ENCODE data around the gene ACAT2.
A peak's percentile ranks its signal among the peaks of the same experiment; 100 is the strongest.
"Not testable (repeated sequence)": the region's sequence is repeated elsewhere in the genome, so short reads cannot be mapped to it uniquely, and the experiment has no call there.

ACAT2 gene

DNA sequence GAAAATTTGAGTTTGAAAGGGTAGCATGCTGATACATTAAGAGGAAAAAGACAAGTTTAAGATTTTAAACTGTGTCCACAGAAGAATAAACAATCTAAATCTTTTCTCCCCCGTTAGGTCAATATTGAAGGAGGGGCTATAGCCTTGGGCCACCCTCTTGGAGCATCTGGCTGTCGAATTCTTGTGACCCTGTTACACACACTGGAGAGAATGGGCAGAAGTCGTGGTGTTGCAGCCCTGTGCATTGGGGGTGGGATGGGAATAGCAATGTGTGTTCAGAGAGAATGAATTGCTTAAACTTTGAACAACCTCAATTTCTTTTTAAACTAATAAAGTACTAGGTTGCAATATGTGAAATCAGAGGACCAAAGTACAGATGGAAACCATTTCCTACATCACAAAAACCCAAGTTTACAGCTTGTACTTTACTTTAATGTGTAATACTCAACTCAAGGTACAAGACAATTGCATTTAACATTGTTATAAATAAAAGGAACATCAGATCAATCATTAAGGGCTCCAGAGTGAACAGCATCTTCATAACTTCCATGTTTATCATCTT, 16.8 kb downstream of the ACAT2 start:
- no peaks in the 10 kb centered on the region for H3K9me3 ChIP-seq (ENCODE audit: control insufficient read depth, low read depth, low read length)

GRCh38 chr6:159788276-159788675, 26.4 kb downstream of the ACAT2 start:
- peaks cover 58% of the 10 kb centered on the region for H3K36me3 ChIP-seq (ENCODE audit: control insufficient read depth, low read depth, low read length)
- H3K27me3 ChIP-seq (ENCODE audit: control insufficient read depth, insufficient read depth, low read length) = no peaks in the 10 kb centered on the region
- peak overlapping the region; percentile 94 for H3K4me3 ChIP-seq (ENCODE audit: low read length)
- H3K9me3 ChIP-seq (ENCODE audit: control insufficient read depth, low read depth, low read length) = no peaks in the 10 kb centered on the region
- no peak overlapping the region for H3K27ac ChIP-seq (ENCODE audit: low read length)
- peak overlapping the region; percentile 93 for H3K9ac ChIP-seq (ENCODE audit: low read length)
- H3K4me1 ChIP-seq (ENCODE audit: control insufficient read depth, low read depth, low read length) = peaks cover 10% of the 10 kb centered on the region

More for the DNA sequence above, 16.8 kb downstream of the ACAT2 start:
- no peak overlapping the region for H3K9ac ChIP-seq (ENCODE audit: low read length)
- H3K27ac ChIP-seq (ENCODE audit: low read length) = no peak overlapping the region
- peaks cover 99% of the 10 kb centered on the region for H3K36me3 ChIP-seq (ENCODE audit: control insufficient read depth, low read depth, low read length)
- no peak overlapping the region for H3K4me3 ChIP-seq (ENCODE audit: low read length)
- H3K27me3 ChIP-seq (ENCODE audit: control insufficient read depth, insufficient read depth, low read length) = no peaks in the 10 kb centered on the region
- no peaks in the 10 kb centered on the region for H3K4me1 ChIP-seq (ENCODE audit: control insufficient read depth, low read depth, low read length)

DNA sequence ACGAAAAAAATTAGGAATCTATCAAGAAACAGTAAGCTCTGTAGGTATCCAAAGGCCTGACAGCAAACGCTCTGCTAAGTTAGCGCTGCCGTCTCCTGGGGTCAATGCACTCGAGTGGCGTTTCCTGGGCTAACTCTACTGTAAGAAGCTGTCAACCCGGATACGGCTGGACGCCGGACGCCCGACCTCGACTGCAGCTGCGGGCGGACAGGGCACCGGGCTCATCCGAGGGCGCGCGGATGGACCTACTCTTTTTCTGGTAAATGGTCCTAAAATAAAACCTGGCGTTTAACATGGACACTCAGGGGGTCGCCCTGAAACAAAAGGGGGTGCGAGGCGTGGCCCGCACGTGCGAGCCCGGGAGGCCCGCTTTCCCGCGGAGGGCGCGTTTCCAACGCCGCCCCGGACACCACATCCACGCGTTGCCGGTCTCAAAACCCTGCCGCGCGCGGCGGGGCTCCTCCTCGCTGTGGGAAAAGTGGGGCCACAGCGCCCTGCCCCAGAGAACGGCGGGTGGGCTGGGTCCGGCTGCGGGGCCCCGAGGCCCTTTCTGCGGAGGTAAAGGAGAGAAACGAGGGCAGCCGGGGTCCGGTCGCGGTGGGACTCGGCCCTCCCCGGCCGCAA, 27.0 kb downstream of the ACAT2 start:
- H3K36me3 ChIP-seq (ENCODE audit: control insufficient read depth, low read depth, low read length) = peaks cover 54% of the 10 kb centered on the region
- peak overlapping the region; percentile 94 for H3K4me3 ChIP-seq (ENCODE audit: low read length)
- no peaks in the 10 kb centered on the region for H3K27me3 ChIP-seq (ENCODE audit: control insufficient read depth, insufficient read depth, low read length)
- H3K4me1 ChIP-seq (ENCODE audit: control insufficient read depth, low read depth, low read length) = peaks cover 10% of the 10 kb centered on the region
- H3K9me3 ChIP-seq (ENCODE audit: control insufficient read depth, low read depth, low read length) = no peaks in the 10 kb centered on the region
- peak overlapping the region; percentile 93 for H3K9ac ChIP-seq (ENCODE audit: low read length)
- peak overlapping the region; percentile 73 for H3K27ac ChIP-seq (ENCODE audit: low read length)

DNA sequence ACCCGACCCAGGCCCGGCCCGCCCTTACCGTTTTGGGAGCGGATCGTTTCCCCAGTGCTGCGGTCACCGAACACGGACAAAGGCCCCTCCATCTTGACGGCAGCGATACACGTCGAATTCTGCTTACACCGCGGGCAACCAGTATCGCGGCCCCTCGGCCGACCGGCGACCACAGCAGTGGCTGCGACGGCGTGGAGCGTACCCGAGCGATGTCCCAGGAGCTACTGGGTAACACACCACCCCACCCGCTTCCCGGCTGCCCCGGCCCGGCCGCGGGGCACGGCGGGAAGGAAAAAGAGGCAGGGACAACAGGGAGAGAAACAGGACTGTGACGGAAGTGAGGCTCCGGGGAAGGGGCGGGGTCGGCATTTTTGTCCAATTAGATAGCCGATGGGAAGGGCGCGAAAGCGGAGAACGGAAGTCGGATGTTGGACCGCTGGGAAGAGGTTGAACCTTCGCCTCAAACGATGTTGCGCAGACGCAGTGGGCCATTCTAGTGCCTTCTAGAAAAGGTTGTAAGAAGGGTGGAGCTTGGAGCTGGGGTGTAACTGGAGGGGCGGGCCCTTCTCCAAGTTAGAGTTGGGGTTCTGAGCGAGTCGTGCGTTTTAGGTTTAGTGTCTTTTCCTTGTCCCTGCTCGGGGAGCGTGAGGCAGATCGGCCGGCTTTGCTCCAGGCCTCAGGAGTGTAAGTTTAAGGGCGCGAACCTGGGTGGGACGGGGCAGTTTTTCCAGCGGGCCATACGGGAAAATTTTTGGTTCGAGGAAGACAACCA, 27.7 kb downstream of the ACAT2 start, which contains the start of gene TCP1:
Gene TCP1, minus strand, starts transcription at position 226 of the 772 bp plus-strand sequence. Its CDS starts 134 bp downstream, at position 92.
- no peaks in the 10 kb centered on the region for H3K27me3 ChIP-seq (ENCODE audit: control insufficient read depth, insufficient read depth, low read length)
- H3K4me3 ChIP-seq (ENCODE audit: low read length) = peak within 1 kb of the TSS; percentile 94
- H3K9me3 ChIP-seq (ENCODE audit: control insufficient read depth, low read depth, low read length) = no peaks in the 10 kb centered on the region
- peaks cover 10% of the 10 kb centered on the region for H3K4me1 ChIP-seq (ENCODE audit: control insufficient read depth, low read depth, low read length)
- peak within 1 kb of the TSS; percentile 93 for H3K9ac ChIP-seq (ENCODE audit: low read length)
- peaks cover 56% of the 10 kb centered on the region for H3K36me3 ChIP-seq (ENCODE audit: control insufficient read depth, low read depth, low read length)
- H3K27ac ChIP-seq (ENCODE audit: low read length) = peak within 1 kb of the TSS; percentile 86

DNA sequence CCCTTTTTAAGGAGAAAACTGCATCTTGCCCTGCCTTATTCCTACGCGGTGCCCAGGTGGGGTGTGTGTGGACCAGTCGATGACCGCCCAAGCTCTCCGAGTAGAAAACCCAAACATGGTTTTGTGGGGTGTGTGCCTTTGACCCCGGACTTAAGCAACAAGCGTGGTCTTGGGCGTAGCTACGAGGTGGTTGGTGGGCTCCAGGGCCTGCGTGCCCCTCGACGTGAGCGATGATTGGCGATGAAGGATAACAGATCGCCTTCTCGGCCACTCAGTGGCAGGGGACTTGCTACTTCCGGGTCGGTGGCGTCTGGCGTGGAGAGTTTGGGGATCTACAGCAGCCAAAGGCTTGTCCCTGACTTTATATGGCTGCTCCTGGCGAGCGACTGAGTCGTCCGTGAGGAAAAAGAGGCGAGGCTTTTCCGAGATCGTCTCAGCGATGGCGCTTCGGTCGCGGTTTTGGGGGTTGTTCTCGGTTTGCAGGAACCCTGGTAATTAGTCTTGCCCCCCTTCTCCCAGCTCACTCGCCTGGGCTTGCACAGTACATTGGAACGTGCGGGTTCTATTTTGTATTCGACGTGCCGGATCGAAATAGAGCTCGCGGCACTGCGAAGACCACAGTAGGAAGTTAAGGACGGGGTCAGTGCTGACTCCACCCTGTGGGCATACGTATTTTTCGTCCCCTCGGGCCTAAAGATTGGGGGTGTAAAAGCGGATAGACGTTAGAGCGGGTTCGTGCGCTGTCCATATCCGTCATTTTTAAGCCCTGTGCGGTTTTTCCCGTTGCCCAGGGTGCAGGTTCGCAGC, 28.5 kb downstream of the ACAT2 start, which contains the start of gene MRPL18:
Gene MRPL18, plus strand, starts transcription at position 319 of the 807 bp plus-strand sequence. Its CDS starts 121 bp downstream, at position 440.
- Histone ChIP-seq H3K9me3 (ENCODE audit: control insufficient read depth, low read depth, low read length) (no peaks in the 10 kb centered on the region), H3K4me1 (ENCODE audit: control insufficient read depth, low read depth, low read length) (peaks cover 10% of the 10 kb centered on the region), H3K27ac (ENCODE audit: low read length) (peak within 1 kb of the TSS; percentile 86), H3K27me3 (ENCODE audit: control insufficient read depth, insufficient read depth, low read length) (no peaks in the 10 kb centered on the region), H3K36me3 (ENCODE audit: control insufficient read depth, low read depth, low read length) (peaks cover 49% of the 10 kb centered on the region), H3K9ac (ENCODE audit: low read length) (peak within 1 kb of the TSS; percentile 93), H3K4me3 (ENCODE audit: low read length) (peak within 1 kb of the TSS; percentile 94)

GRCh38 chr6:159790956-159791598, 29.2 kb downstream of the ACAT2 start:
- peaks cover 10% of the 10 kb centered on the region for H3K4me1 ChIP-seq (ENCODE audit: control insufficient read depth, low read depth, low read length)
- no peaks in the 10 kb centered on the region for H3K27me3 ChIP-seq (ENCODE audit: control insufficient read depth, insufficient read depth, low read length)
- peaks cover 46% of the 10 kb centered on the region for H3K36me3 ChIP-seq (ENCODE audit: control insufficient read depth, low read depth, low read length)
- no peaks in the 10 kb centered on the region for H3K9me3 ChIP-seq (ENCODE audit: control insufficient read depth, low read depth, low read length)
- H3K9ac ChIP-seq (ENCODE audit: low read length) = peak overlapping the region; percentile 93
- peak overlapping the region; percentile 53 for H3K27ac ChIP-seq (ENCODE audit: low read length)
- H3K4me3 ChIP-seq (ENCODE audit: low read length) = peak overlapping the region; percentile 94

- H3K9me3 ChIP-seq (ENCODE audit: control insufficient read depth, low read depth, low read length); H3K9ac ChIP-seq (ENCODE audit: low read length); H3K4me3 ChIP-seq (ENCODE audit: low read length); H3K27ac ChIP-seq (ENCODE audit: low read length); H3K27me3 ChIP-seq (ENCODE audit: control insufficient read depth, insufficient read depth, low read length); H3K4me1 ChIP-seq (ENCODE audit: control insufficient read depth, low read depth, low read length): not testable (repeated sequence)
- H3K36me3 ChIP-seq (ENCODE audit: control insufficient read depth, low read depth, low read length) = peaks cover 50% of the 10 kb centered on the region
Observed at GRCh38 chr6:159794976-159795375, 33.1 kb downstream of the ACAT2 start.

- H3K27ac ChIP-seq (ENCODE audit: low read length) = no peak overlapping the region
- H3K36me3 ChIP-seq (ENCODE audit: control insufficient read depth, low read depth, low read length) = peaks cover 42% of the 10 kb centered on the region
- no peak overlapping the region for H3K4me3 ChIP-seq (ENCODE audit: low read length)
- no peaks in the 10 kb centered on the region for H3K27me3 ChIP-seq (ENCODE audit: control insufficient read depth, insufficient read depth, low read length)
- no peak overlapping the region for H3K9ac ChIP-seq (ENCODE audit: low read length)
- no peaks in the 10 kb centered on the region for H3K9me3 ChIP-seq (ENCODE audit: control insufficient read depth, low read depth, low read length)
- H3K4me1 ChIP-seq (ENCODE audit: control insufficient read depth, low read depth, low read length) = no peaks in the 10 kb centered on the region
Observed at GRCh38 chr6:159797554-159797953, 35.7 kb downstream of the ACAT2 start.

DNA sequence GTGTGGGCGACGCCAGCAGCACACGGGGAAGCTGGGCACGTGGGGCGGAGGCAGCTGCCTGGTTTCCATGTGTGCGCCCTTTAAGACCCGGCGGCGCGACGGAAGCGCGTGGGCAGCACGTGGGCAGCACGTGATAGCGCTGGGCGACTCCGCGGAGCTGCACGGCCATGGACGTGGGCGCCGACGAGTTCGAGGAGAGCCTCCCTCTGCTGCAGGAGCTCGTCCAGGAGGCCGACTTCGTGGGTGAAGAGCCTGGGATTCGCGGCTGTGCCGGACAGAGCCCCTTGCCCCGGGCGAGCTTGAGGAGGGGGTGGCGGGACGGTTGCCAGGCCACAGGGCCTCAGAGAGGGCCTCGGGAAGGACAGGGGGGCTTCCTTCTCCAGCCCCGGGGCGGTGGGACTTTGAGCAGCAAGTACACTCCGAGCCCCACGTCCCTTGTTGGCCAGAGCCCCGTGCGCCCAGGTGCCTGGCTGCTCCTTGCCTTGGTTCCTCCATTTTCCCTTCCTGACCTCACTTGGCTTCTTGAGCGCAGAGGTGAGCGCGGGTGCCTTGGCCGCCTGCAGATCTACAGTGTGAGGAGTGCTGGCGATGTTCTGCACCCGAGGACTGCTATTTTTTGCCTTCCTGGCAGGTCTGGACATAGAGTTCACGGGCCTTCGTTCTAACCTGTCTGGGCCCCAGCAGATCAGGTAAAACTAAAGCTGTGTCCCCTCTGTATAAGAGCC, 38.5 kb downstream of the ACAT2 start, which contains the start of gene PNLDC1:
Gene PNLDC1, plus strand, starts transcription at position 136 of the 725 bp plus-strand sequence. Its CDS starts 32 bp downstream, at position 168.
- no peak within 1 kb of the TSS for H3K9ac ChIP-seq (ENCODE audit: low read length)
- no peak within 1 kb of the TSS for H3K4me3 ChIP-seq (ENCODE audit: low read length)
- no peak within 1 kb of the TSS for H3K27ac ChIP-seq (ENCODE audit: low read length)
- no peaks in the 10 kb centered on the region for H3K9me3 ChIP-seq (ENCODE audit: control insufficient read depth, low read depth, low read length)
- H3K27me3 ChIP-seq (ENCODE audit: control insufficient read depth, insufficient read depth, low read length) = no peaks in the 10 kb centered on the region
- no peaks in the 10 kb centered on the region for H3K4me1 ChIP-seq (ENCODE audit: control insufficient read depth, low read depth, low read length)
- H3K36me3 ChIP-seq (ENCODE audit: control insufficient read depth, low read depth, low read length) = peaks cover 27% of the 10 kb centered on the region

DNA sequence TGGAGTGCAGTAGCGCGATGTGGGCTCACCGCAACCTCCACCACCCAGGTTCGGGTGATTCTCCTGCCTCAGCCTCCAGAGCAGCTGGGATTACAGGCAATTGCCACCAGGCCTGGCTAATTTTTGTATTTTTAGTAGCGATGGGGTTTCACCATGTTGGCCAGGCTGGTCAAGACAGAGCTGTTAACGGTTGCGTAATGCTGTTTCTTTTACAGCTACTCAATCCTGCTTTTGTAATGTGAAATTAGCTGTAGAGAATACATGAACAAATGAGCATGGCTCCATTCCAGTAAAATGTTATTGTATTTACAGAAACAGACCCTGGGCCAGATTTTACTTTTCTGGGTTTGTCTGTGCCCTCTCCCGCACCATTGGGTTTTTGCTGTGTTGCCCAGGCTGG, 40.1 kb downstream of the ACAT2 start:
- Histone ChIP-seq H3K27me3 (ENCODE audit: control insufficient read depth, insufficient read depth, low read length) (no peaks in the 10 kb centered on the region), H3K36me3 (ENCODE audit: control insufficient read depth, low read depth, low read length) (peaks cover 18% of the 10 kb centered on the region), H3K4me1 (ENCODE audit: control insufficient read depth, low read depth, low read length) (no peaks in the 10 kb centered on the region), H3K9me3 (ENCODE audit: control insufficient read depth, low read depth, low read length) (no peaks in the 10 kb centered on the region), H3K27ac (ENCODE audit: low read length) (no peak overlapping the region), H3K9ac (ENCODE audit: low read length) (no peak overlapping the region), H3K4me3 (ENCODE audit: low read length) (no peak overlapping the region)

Measured in iPS-18a (cell line).